Adrenal gland (tissue), 12 donors: Measurements from ENCODE around the gene GKN1. TPM values are rescaled to one million over a fixed set of nuclear protein-coding genes. Genes with fewer than 3 reads are reported as not detected.

ENCODE experiments used
- DNase-seq, 7 donors: peaks; one replicate each; pipeline ENCODE4 v3.0.0-alpha.2; 2019 to 2020
- H3K27ac ChIP-seq, 5 donors: fragments of 200-600 bp; sonication (generic) in 4 of 5; 1 replicate in 3 of 5; 2 replicates in 2 of 5; pipeline versions ENCODE4 v1.5.1 to v1.8.0; 2016 to 2020; ENCODE audit warnings: mild to moderate bottlenecking in 1 of 5
- H3K27me3 ChIP-seq: fragments of 200-600 bp; 2 replicates; pipeline ENCODE4 v1.8.0; 2021
- H3K36me3 ChIP-seq, 2 donors: fragments of 200-600 bp; replicated peaks in 1 of 2; 1 replicate in 1 of 2; 2 replicates in 1 of 2; pipeline versions ENCODE4 v1.5.1 to v1.8.0; 2018 to 2022
- H3K4me1 ChIP-seq, 2 donors: fragments of 200-600 bp; replicated peaks in 1 of 2; 1 replicate in 1 of 2; 2 replicates in 1 of 2; pipeline versions ENCODE4 v1.5.1 to v1.8.0; 2018 to 2021
- H3K4me3 ChIP-seq, 4 donors: fragments of 200-600 bp; sonication (generic) in 3 of 4; one replicate each; pipeline ENCODE4 v1.5.1; 2016 to 2018
- H3K9me3 ChIP-seq, 3 donors: fragments of 200-600 bp; sonication (generic) in 1 of 3; replicated peaks in 1 of 3; 1 replicate in 2 of 3; 2 replicates in 1 of 3; pipeline versions ENCODE4 v1.5.1 to v1.8.0; 2016 to 2021
- POLR2A ChIP-seq, 2 donors: fragments of 450-650 bp; IDR thresholded peaks; one replicate each; pipeline ENCODE4 v1.6.1; 2017; ENCODE audit warnings: antibody characterized with exemption in 2 of 2, mild to moderate bottlenecking in 2 of 2, moderate library complexity in 1 of 2
- WGBS, 4 donors: extraction: QIAGEN DNeasy Blood & Tissue Kit in 2 of 4; methylation state at CpG; one replicate each; pipeline versions ENCODE4 v1.1.5 to v1.1.7; 2013 to 2017; 5-methylcytosine and 5-hydroxymethylcytosine counted together
- intact Hi-C, 2 donors: fragments of 100-400 bp; cut with DNase I; formaldehyde crosslinking; loops; one replicate each; pipeline versions ENCODE4 v1.14.1 to v1.15.0; 2022 to 2023
- polyA plus RNA-seq, 3 donors: library from polyadenylated mRNA; stranded (reverse); fragments of 200-250 nt in 2 of 3; fragments of 350-450 nt in 1 of 3; fragmentation: Illumina TruSeq in 1 of 3; extraction: RNeasy Lipid Tissue Mini Kit (QIAGEN cat#74804) in 1 of 3; gene quantifications; one replicate each; pipeline ENCODE4 v1.2.3, GENCODE V29; 2013 to 2014
- total RNA-seq, 9 donors: library from RNA; depleted of rRNA in 4 of 9; stranded (reverse); fragments of >200 nt in 4 of 9; fragments of 120-200 nt in 1 of 9; fragmentation: NEBNext Ultra II Directional in 1 of 9; extraction: Animal tissue kit (Norgen Biotek cat#: 25700) in 1 of 9; gene quantifications; one replicate each; pipeline versions ENCODE4 v1.1.0 to v1.2.4, GENCODE V29; 2013 to 2023
- TF ChIP-seq, protein P1 (sequence below), 6 experiments: fragments of 450-650 bp in 4 of 6; fragments of 200-600 bp in 2 of 6; sonication (generic) in 1 of 6; IDR thresholded peaks; 1 replicate in 5 of 6; 2 replicates in 1 of 6; pipeline versions ENCODE4 v1.5.1 to v1.8.0; 2016 to 2021; ENCODE audit warnings: antibody characterized with exemption in 6 of 6, mild to moderate bottlenecking in 2 of 6, moderate library complexity in 1 of 6
- donor health status: healthy with polysubstance abuse.
- donor health status: Bipolar disorder and iron deficiency.
- donor health status: DM: yes; HTN: yes; CAD: no.
- donor health status: DM: no; HTN: no; CAD: no.
- donor health status: DM: no; HTN: no; CAD: no.
- donor health status: DM: yes; HTN: yes; CAD: no.

GKN1 gene
- total and polyA plus RNA-seq, 12 donors = 0.31 to 2.9 (median 1.5) TPM; not detected in 3

DNA sequence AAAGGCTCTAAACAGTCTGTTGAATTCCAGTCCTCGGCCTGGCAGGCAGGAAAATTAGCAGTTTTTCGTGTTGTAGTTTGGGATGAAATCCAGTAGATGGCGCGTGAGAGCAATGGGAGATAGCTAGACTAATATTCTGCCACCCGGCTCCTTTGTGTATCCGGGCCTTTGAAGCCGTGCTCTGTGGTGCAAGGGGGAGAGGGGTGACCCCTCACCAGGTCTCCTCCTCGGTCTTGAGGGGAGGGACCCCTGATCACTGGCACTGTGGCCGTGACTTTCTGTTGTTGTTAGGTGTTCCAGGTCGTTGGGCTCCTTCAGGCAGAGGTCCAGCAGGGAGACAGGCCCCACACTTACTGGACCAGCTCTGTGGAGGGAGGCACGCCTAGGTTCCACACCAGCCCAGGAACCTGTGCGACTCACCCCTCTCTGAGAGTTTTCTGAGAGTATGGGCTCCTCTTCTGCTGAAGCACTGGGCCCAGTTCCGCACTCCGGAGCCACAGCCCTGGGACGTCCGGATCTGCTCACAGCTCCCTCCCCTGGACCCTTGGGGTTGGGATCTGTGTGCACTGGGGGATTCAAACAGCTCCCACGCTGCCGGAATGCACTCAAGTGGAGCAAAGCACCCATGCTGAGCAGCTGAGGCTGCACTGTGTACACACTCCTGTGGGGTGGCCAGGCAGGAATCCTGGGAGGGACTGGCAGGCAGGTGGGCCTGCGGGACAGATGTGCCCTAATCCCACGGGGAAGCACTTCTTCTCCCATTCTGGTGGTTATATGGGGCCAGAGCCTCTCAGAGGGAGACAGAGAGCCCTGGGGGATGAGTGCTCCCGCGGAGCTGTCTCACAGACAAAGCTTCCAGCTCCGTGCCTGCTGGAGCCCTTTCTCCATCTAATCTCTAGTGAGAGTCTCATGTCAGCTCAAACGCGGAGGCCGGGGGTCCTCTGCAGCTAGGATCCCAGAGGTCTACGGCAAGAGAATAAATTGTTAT is 30.6 kb upstream of the GKN1 start:
- Histone ChIP-seq H3K36me3 (no peaks in the 10 kb centered on the region), H3K27ac (no peak overlapping the region), H3K4me1 (no peaks in the 10 kb centered on the region), H3K9me3 (no peaks in the 10 kb centered on the region), H3K27me3 (no peaks in the 10 kb centered on the region), H3K4me3 (no peak overlapping the region)
- WGBS, 4 donors = 40 to 46% (median 43%) methylated on average over 16 to 27 of the region's 27 CpGs
- TF ChIP-seq, protein P1, sequence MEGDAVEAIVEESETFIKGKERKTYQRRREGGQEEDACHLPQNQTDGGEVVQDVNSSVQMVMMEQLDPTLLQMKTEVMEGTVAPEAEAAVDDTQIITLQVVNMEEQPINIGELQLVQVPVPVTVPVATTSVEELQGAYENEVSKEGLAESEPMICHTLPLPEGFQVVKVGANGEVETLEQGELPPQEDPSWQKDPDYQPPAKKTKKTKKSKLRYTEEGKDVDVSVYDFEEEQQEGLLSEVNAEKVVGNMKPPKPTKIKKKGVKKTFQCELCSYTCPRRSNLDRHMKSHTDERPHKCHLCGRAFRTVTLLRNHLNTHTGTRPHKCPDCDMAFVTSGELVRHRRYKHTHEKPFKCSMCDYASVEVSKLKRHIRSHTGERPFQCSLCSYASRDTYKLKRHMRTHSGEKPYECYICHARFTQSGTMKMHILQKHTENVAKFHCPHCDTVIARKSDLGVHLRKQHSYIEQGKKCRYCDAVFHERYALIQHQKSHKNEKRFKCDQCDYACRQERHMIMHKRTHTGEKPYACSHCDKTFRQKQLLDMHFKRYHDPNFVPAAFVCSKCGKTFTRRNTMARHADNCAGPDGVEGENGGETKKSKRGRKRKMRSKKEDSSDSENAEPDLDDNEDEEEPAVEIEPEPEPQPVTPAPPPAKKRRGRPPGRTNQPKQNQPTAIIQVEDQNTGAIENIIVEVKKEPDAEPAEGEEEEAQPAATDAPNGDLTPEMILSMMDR (IDR thresholded peaks at IDR 0.05) = peak; percentile 77 to 90 (median 84)
- no peak for TF ChIP-seq POLR2A (IDR thresholded peaks at IDR 0.05)
- DNase-seq = peak; percentile 56 to 83 (median 66)
- intact Hi-C loops = loop anchor here in 1 of 2 donors (10.0 kb wide), 2 partner anchors 71 to 361 kb away; partner anchors contain the start of gene ANTXR1

DNA sequence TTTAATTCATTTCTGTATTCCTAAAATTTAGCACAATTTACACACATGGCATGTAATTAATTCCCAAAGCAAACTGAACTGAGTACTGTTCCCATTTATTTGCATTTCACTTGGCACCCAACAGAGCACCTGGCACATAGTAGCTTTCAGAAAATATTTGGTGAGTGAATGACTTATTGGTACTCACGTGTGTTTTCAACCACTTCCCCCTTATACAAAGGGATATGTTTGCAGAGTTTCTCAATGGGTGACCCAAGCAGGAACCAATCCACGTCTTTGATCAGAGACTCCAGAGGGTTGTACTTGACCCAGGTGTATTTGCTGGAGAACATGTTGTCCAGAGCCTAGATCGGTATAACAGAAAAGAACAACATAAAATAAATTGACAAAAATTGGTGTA is 28.3 kb upstream of the GKN1 start:
- intact Hi-C loops = loop anchor here in 1 of 2 donors (10.0 kb wide), 2 partner anchors 69 to 359 kb away; partner anchors contain the start of gene ANTXR1
- Histone ChIP-seq H3K9me3 (no peaks in the 10 kb centered on the region), H3K27me3 (no peaks in the 10 kb centered on the region), H3K4me1 (no peaks in the 10 kb centered on the region), H3K36me3 (no peaks in the 10 kb centered on the region), H3K27ac (no peak overlapping the region), H3K4me3 (no peak overlapping the region)
- TF ChIP-seq, protein P1 (IDR thresholded peaks at IDR 0.05) = no peak
- no peak for TF ChIP-seq POLR2A (IDR thresholded peaks at IDR 0.05)
- 70 to 75% (median 73%) methylated on average over 3 of the region's 3 CpGs for WGBS, 4 donors
- no peak for DNase-seq

DNA sequence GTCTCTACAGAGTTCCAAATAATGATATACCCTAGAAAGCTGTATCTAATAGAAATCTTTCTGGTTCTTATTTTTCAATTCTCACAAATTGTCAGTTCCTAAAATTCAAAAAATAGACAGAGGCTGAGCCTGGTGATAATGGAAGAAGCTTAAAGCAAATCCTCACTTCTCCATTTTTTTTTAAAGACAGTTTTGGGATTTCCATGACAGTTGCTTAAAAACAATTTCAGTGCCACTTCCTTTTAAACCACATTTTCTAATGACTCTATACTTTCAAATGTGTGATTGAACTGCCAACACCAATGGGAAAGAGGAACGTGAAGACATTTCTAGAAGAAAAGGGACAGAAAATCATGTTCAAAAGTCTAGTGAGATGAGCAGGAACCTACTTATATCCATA is 25.7 kb upstream of the GKN1 start:
- 52 to 70% (median 61%) methylated on average over 1 of the region's 1 CpG for WGBS, 4 donors
- Histone ChIP-seq H3K9me3 (no peaks in the 10 kb centered on the region), H3K4me3 (no peak overlapping the region), H3K27me3 (no peaks in the 10 kb centered on the region), H3K4me1 (no peaks in the 10 kb centered on the region), H3K36me3 (no peaks in the 10 kb centered on the region), H3K27ac (no peak overlapping the region)
- intact Hi-C loops = loop anchor here in 1 of 2 donors (10.0 kb wide), 2 partner anchors 66 to 356 kb away; partner anchors contain the start of gene ANTXR1
- no peak for TF ChIP-seq POLR2A (IDR thresholded peaks at IDR 0.05)
- TF ChIP-seq, protein P1 (IDR thresholded peaks at IDR 0.05) = no peak
- no peak for DNase-seq

DNA sequence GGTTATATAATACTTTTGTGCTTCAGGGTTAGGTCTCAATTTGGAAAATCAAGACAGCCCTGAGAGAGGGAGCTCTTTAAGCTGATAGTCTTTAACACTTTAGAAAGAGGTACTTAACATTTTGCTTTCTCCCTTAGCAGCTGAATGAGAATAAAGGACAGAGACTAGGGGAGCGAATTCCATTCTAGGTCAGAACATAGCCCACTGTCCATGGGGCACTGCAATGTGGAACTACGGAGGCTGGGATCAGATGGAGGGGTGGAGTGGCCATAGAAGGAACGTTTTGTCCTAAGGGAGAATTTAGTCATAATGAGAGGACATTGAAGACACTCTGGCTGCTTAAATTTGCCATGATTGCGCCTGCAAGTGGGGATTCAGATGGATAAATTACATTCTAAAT is 22.5 kb upstream of the GKN1 start:
- Histone ChIP-seq H3K36me3 (no peaks in the 10 kb centered on the region), H3K4me3 (no peak overlapping the region), H3K9me3 (no peaks in the 10 kb centered on the region), H3K27me3 (no peaks in the 10 kb centered on the region), H3K4me1 (no peaks in the 10 kb centered on the region), H3K27ac (no peak overlapping the region)
- DNase-seq = no peak
- no peak for TF ChIP-seq POLR2A (IDR thresholded peaks at IDR 0.05)
- TF ChIP-seq, protein P1 (IDR thresholded peaks at IDR 0.05) = no peak
- intact Hi-C loops = no loop called here
- WGBS, 4 donors = 72 to 83% (median 77%) methylated on average over 4 of the region's 4 CpGs
